Caco-2 (cell line): Measurements from ENCODE around the gene RBBP4. TPM values are rescaled to one million over a fixed set of nuclear protein-coding genes. Genes with fewer than 3 reads are reported as not detected.
A peak's percentile ranks its signal among the peaks of the same experiment; 100 is the strongest.

Source experiments
- BruUV-seq: library from RNA; stranded (reverse); fragments of 400-500 nt; replicated peaks from 2 replicates; lab custom pipeline; 2021; lab: Mats Ljungman, UMichigan
- CTCF ChIA-PET: fragments of 300-600 bp; sonication (Branson Sonifier 250); formaldehyde crosslinking; loops from one replicate; lab custom pipeline; 2022; ENCODE audit warnings: antibody characterized with exemption; lab: Charles Lee
- POLR2A ChIA-PET: fragments of 300-600 bp; sonication (Branson Sonifier 250); formaldehyde crosslinking; loops from one replicate; lab custom pipeline; 2022; ENCODE audit warnings: antibody characterized with exemption; lab: Charles Lee
- DNase-seq, 2 experiments: peaks; one replicate each; pipeline versions ENCODE4 v3.0.0 to v3.0.0-alpha.2; 2020 to 2022
- H3K27me3 ChIP-seq: replicated peaks from 2 replicates; pipeline ENCODE4 v1.6.0; 2011; ENCODE audit warnings: low read length; ENCODE audit not compliant: control insufficient read depth, insufficient read depth
- H3K36me3 ChIP-seq: 2 replicates; pipeline ENCODE4 v1.5.1; 2011; ENCODE audit warnings: low read length; ENCODE audit not compliant: control insufficient read depth, insufficient read depth
- H3K4me1 ChIP-seq: fragments of 250-450 bp; sonication (Bioruptor Pico); 2 replicates; pipeline ENCODE4 v1.5.1; 2020; ENCODE audit warnings: mild to moderate bottlenecking
- H3K4me3 ChIP-seq: 2 replicates; pipeline ENCODE4 v1.5.1; 2011; ENCODE audit warnings: low read depth, mild to moderate bottlenecking, control low read depth, low read length
- H3K9me3 ChIP-seq: fragments of 250-450 bp; sonication (Bioruptor Pico); 2 replicates; pipeline ENCODE4 v1.5.1; 2020; ENCODE audit warnings: mild to moderate bottlenecking, moderate library complexity
- H3K27ac Mint-ChIP-seq: one replicate; pipeline ENCODE4 v1.8.0; 2022; ENCODE audit warnings: mixed read lengths; ENCODE audit not compliant: unreplicated experiment
- H3K27me3 Mint-ChIP-seq: one replicate; pipeline ENCODE4 v1.8.0; 2022; ENCODE audit warnings: mixed read lengths; ENCODE audit not compliant: insufficient read depth, unreplicated experiment
- H3K36me3 Mint-ChIP-seq: one replicate; pipeline ENCODE4 v1.8.0; 2022; ENCODE audit warnings: mild to moderate bottlenecking, mixed read lengths; ENCODE audit not compliant: insufficient read depth, unreplicated experiment
- H3K4me1 Mint-ChIP-seq: one replicate; pipeline ENCODE4 v1.8.0; 2022; ENCODE audit warnings: low read depth, mixed read lengths; ENCODE audit not compliant: unreplicated experiment
- H3K4me3 Mint-ChIP-seq: one replicate; pipeline ENCODE4 v1.8.0; 2022; ENCODE audit warnings: mild to moderate bottlenecking, moderate library complexity, mixed read lengths; ENCODE audit not compliant: unreplicated experiment
- H3K9me3 Mint-ChIP-seq: one replicate; pipeline ENCODE4 v1.8.0; 2022; ENCODE audit warnings: mixed read lengths; ENCODE audit not compliant: unreplicated experiment
- CTCF ChIP-seq, 2 experiments: fragments of 200-600 bp in 1 of 2; IDR thresholded peaks; 1 replicate in 1 of 2; 2 replicates in 1 of 2; pipeline versions ENCODE4 v1.5.1 to v1.8.0; 2011 to 2022; ENCODE audit warnings: antibody characterized with exemption in 1 of 2, control low read depth in 1 of 2, inconsistent platforms in 1 of 2, low read depth in 1 of 2, low read length in 1 of 2, mild to moderate bottlenecking in 1 of 2, moderate library complexity in 1 of 2; ENCODE audit not compliant: insufficient read depth in 1 of 2, severe bottlenecking in 1 of 2, unreplicated experiment in 1 of 2
- intact Hi-C: fragments of 100-400 bp; cut with micrococcal nuclease; formaldehyde crosslinking; loops from one replicate; pipeline ENCODE4 v1.10.0; 2022; ENCODE audit not compliant: unreplicated experiment
- total RNA-seq: library from RNA; stranded (reverse); gene quantifications from 2 replicates; pipeline ENCODE4 v1.2.3, GENCODE V29; 2022

The RBBP4 gene
- total RNA-seq, 1 experiment from 2014 or later: 179 TPM

- intact Hi-C loops: no loop called here
- H3K9me3 ChIP-seq: no peaks in the 10 kb centered on the region
- no peaks in the 10 kb centered on the region for H3K36me3 ChIP-seq
- Mint-ChIP-seq H3K27me3 (no peaks in the 10 kb centered on the region), H3K4me3 (no peak overlapping the region), H3K27ac (no peak overlapping the region), H3K4me1 (peaks cover 16% of the 10 kb centered on the region), H3K9me3 (no peaks in the 10 kb centered on the region), H3K36me3 (peaks cover 16% of the 10 kb centered on the region)
- no peak for TF ChIP-seq CTCF (IDR thresholded peaks at IDR 0.05; ENCODE audit: insufficient read depth in 1 of 2, low read depth in 1 of 2, low read length in 1 of 2, severe bottlenecking in 1 of 2, unreplicated experiment in 1 of 2)
- no TSS peak for BruUV-seq
- H3K27me3 ChIP-seq: no peaks in the 10 kb centered on the region
- H3K4me1 ChIP-seq: no peaks in the 10 kb centered on the region
- CTCF ChIA-PET: no interaction called here
- no peak for DNase-seq
- H3K4me3 ChIP-seq: no peak overlapping the region
- POLR2A ChIA-PET: no interaction called here
These were observed 18.2 kb upstream of the RBBP4 start for GRCh38 chr1:32632829-32633228.

GRCh38 chr1:32635508-32636277 is 15.3 kb upstream of the RBBP4 start:
- Mint-ChIP-seq H3K36me3 (peaks cover 11% of the 10 kb centered on the region), H3K27ac (no peak overlapping the region), H3K4me3 (no peak overlapping the region), H3K4me1 (peaks cover 16% of the 10 kb centered on the region), H3K27me3 (no peaks in the 10 kb centered on the region), H3K9me3 (no peaks in the 10 kb centered on the region)
- H3K27me3 ChIP-seq: no peaks in the 10 kb centered on the region
- H3K36me3 ChIP-seq: no peaks in the 10 kb centered on the region
- ChIA-PET CTCF (no interaction called here), POLR2A (no interaction called here)
- TF ChIP-seq CTCF (IDR thresholded peaks at IDR 0.05; ENCODE audit: insufficient read depth in 1 of 2, low read depth in 1 of 2, low read length in 1 of 2, severe bottlenecking in 1 of 2, unreplicated experiment in 1 of 2): no peak
- H3K4me3 ChIP-seq: no peak overlapping the region
- no peak for DNase-seq
- H3K4me1 ChIP-seq: no peaks in the 10 kb centered on the region
- intact Hi-C loops: no loop called here
- BruUV-seq: no TSS peak
- no peaks in the 10 kb centered on the region for H3K9me3 ChIP-seq

- CTCF ChIA-PET: no interaction called here
- Mint-ChIP-seq H3K4me3 (no peak overlapping the region), H3K27me3 (no peaks in the 10 kb centered on the region), H3K4me1 (peaks cover 16% of the 10 kb centered on the region), H3K27ac (no peak overlapping the region), H3K36me3 (peaks cover 11% of the 10 kb centered on the region), H3K9me3 (no peaks in the 10 kb centered on the region)
- H3K9me3 ChIP-seq: no peaks in the 10 kb centered on the region
- BruUV-seq: no TSS peak
- no peaks in the 10 kb centered on the region for H3K36me3 ChIP-seq
- intact Hi-C loops: no loop called here
- H3K4me1 ChIP-seq: no peaks in the 10 kb centered on the region
- H3K4me3 ChIP-seq: no peak overlapping the region
- H3K27me3 ChIP-seq: no peaks in the 10 kb centered on the region
- POLR2A ChIA-PET: no interaction called here
- TF ChIP-seq CTCF (IDR thresholded peaks at IDR 0.05; ENCODE audit: insufficient read depth in 1 of 2, low read depth in 1 of 2, low read length in 1 of 2, severe bottlenecking in 1 of 2, unreplicated experiment in 1 of 2): no peak
- DNase-seq: peak; percentile 12 to 36
These were observed 13.9 kb upstream of the RBBP4 start for GRCh38 chr1:32636914-32637645.
